GM21390 (cell line): ENCODE measurements around the gene RTN4RL2.
A peak's percentile ranks its signal among the peaks of the same experiment; 100 is the strongest.
"Not testable (repeated sequence)": the region's sequence is repeated elsewhere in the genome, so short reads cannot be mapped to it uniquely, and the experiment has no call there.

Experiments
- ATAC-seq: cut with Tn5 transposase; IDR thresholded peaks from one replicate; pipeline ENCODE4 v1.9.1; 2021; ENCODE audit not compliant: unreplicated experiment

RTN4RL2 gene

GRCh38 chr11:57432714-57433163 is 27.6 kb upstream of the RTN4RL2 start:
- no peak for ATAC-seq

GRCh38 chr11:57434640-57435546 is 25.4 kb upstream of the RTN4RL2 start:
- ATAC-seq = no peak

- no peak for ATAC-seq
Observed at GRCh38 chr11:57436031-57436430, 24.3 kb upstream of the RTN4RL2 start.

GRCh38 chr11:57438345-57439285 is 21.7 kb upstream of the RTN4RL2 start:
- no peak for ATAC-seq

- ATAC-seq = no peak
Observed at GRCh38 chr11:57439786-57440185, 20.5 kb upstream of the RTN4RL2 start.

- ATAC-seq = no peak
Observed at GRCh38 chr11:57440744-57441414, 19.4 kb upstream of the RTN4RL2 start.

- ATAC-seq = no peak
Observed at GRCh38 chr11:57444362-57445121, 15.8 kb upstream of the RTN4RL2 start.

GRCh38 chr11:57445122-57445394 is 15.3 kb upstream of the RTN4RL2 start:
- ATAC-seq = not testable (repeated sequence)

GRCh38 chr11:57446055-57446454 is 14.3 kb upstream of the RTN4RL2 start:
- ATAC-seq = no peak

- ATAC-seq = no peak
Observed at GRCh38 chr11:57453543-57454177, 6.7 kb upstream of the RTN4RL2 start.

- peak; percentile 49 for ATAC-seq
Observed at GRCh38 chr11:57456960-57457642, 3.2 kb upstream of the RTN4RL2 start.

GRCh38 chr11:57457643-57458023 is 2.7 kb upstream of the RTN4RL2 start:
- ATAC-seq = peak; percentile 21

GRCh38 chr11:57458060-57458409 is 2.3 kb upstream of the RTN4RL2 start:
- no peak for ATAC-seq

GRCh38 chr11:57458410-57459163 is 1.7 kb upstream of the RTN4RL2 start:
- no peak for ATAC-seq

- no peak for ATAC-seq
Observed at GRCh38 chr11:57459164-57460021, 935 bp upstream of the RTN4RL2 start.

GRCh38 chr11:57460758-57461749 is 726 bp downstream of the RTN4RL2 start:
- ATAC-seq = no peak
